Adrenal gland (tissue), 12 donors: ENCODE results near the gene TECPR1. TPM values are rescaled to one million over a fixed set of nuclear protein-coding genes. Genes with fewer than 3 reads are reported as not detected.

Experiments used
- DNase-seq, 7 donors: peaks; one replicate each; pipeline ENCODE4 v3.0.0-alpha.2; 2019 to 2020
- H3K27ac ChIP-seq, 5 donors: fragments of 200-600 bp; sonication (generic) in 4 of 5; 1 replicate in 3 of 5; 2 replicates in 2 of 5; pipeline versions ENCODE4 v1.5.1 to v1.8.0; 2016 to 2020; ENCODE audit warnings: mild to moderate bottlenecking in 1 of 5
- H3K27me3 ChIP-seq: fragments of 200-600 bp; 2 replicates; pipeline ENCODE4 v1.8.0; 2021
- H3K36me3 ChIP-seq, 2 donors: fragments of 200-600 bp; replicated peaks in 1 of 2; 1 replicate in 1 of 2; 2 replicates in 1 of 2; pipeline versions ENCODE4 v1.5.1 to v1.8.0; 2018 to 2022
- H3K4me1 ChIP-seq, 2 donors: fragments of 200-600 bp; replicated peaks in 1 of 2; 1 replicate in 1 of 2; 2 replicates in 1 of 2; pipeline versions ENCODE4 v1.5.1 to v1.8.0; 2018 to 2021
- H3K4me3 ChIP-seq, 4 donors: fragments of 200-600 bp; sonication (generic) in 3 of 4; one replicate each; pipeline ENCODE4 v1.5.1; 2016 to 2018
- H3K9me3 ChIP-seq, 3 donors: fragments of 200-600 bp; sonication (generic) in 1 of 3; replicated peaks in 1 of 3; 1 replicate in 2 of 3; 2 replicates in 1 of 3; pipeline versions ENCODE4 v1.5.1 to v1.8.0; 2016 to 2021
- POLR2A ChIP-seq, 2 donors: fragments of 450-650 bp; IDR thresholded peaks; one replicate each; pipeline ENCODE4 v1.6.1; 2017; ENCODE audit warnings: antibody characterized with exemption in 2 of 2, mild to moderate bottlenecking in 2 of 2, moderate library complexity in 1 of 2
- WGBS, 4 donors: extraction: QIAGEN DNeasy Blood & Tissue Kit in 2 of 4; methylation state at CpG; one replicate each; pipeline versions ENCODE4 v1.1.5 to v1.1.7; 2013 to 2017; 5-methylcytosine and 5-hydroxymethylcytosine counted together
- intact Hi-C, 2 donors: fragments of 100-400 bp; cut with DNase I; formaldehyde crosslinking; loops; one replicate each; pipeline versions ENCODE4 v1.14.1 to v1.15.0; 2022 to 2023
- polyA plus RNA-seq, 3 donors: library from polyadenylated mRNA; stranded (reverse); fragments of 200-250 nt in 2 of 3; fragments of 350-450 nt in 1 of 3; fragmentation: Illumina TruSeq in 1 of 3; extraction: RNeasy Lipid Tissue Mini Kit (QIAGEN cat#74804) in 1 of 3; gene quantifications; one replicate each; pipeline ENCODE4 v1.2.3, GENCODE V29; 2013 to 2014
- total RNA-seq, 9 donors: library from RNA; depleted of rRNA in 4 of 9; stranded (reverse); fragments of >200 nt in 4 of 9; fragments of 120-200 nt in 1 of 9; fragmentation: NEBNext Ultra II Directional in 1 of 9; extraction: Animal tissue kit (Norgen Biotek cat#: 25700) in 1 of 9; gene quantifications; one replicate each; pipeline versions ENCODE4 v1.1.0 to v1.2.4, GENCODE V29; 2013 to 2023
- TF ChIP-seq, protein P1 (sequence below), 6 experiments: fragments of 450-650 bp in 4 of 6; fragments of 200-600 bp in 2 of 6; sonication (generic) in 1 of 6; IDR thresholded peaks; 1 replicate in 5 of 6; 2 replicates in 1 of 6; pipeline versions ENCODE4 v1.5.1 to v1.8.0; 2016 to 2021; ENCODE audit warnings: antibody characterized with exemption in 6 of 6, mild to moderate bottlenecking in 2 of 6, moderate library complexity in 1 of 6
- donor health status: healthy with polysubstance abuse.
- donor health status: Bipolar disorder and iron deficiency.
- donor health status: DM: yes; HTN: yes; CAD: no.
- donor health status: DM: no; HTN: no; CAD: no.
- donor health status: DM: no; HTN: no; CAD: no.
- donor health status: DM: yes; HTN: yes; CAD: no.

TECPR1 gene
- total and polyA plus RNA-seq, 12 donors = 6.2 to 36.4 (median 16.9) TPM

- 37 to 43% (median 39%) methylated on average over 9 of the region's 9 CpGs for WGBS, 4 donors
- TF ChIP-seq, protein P1, sequence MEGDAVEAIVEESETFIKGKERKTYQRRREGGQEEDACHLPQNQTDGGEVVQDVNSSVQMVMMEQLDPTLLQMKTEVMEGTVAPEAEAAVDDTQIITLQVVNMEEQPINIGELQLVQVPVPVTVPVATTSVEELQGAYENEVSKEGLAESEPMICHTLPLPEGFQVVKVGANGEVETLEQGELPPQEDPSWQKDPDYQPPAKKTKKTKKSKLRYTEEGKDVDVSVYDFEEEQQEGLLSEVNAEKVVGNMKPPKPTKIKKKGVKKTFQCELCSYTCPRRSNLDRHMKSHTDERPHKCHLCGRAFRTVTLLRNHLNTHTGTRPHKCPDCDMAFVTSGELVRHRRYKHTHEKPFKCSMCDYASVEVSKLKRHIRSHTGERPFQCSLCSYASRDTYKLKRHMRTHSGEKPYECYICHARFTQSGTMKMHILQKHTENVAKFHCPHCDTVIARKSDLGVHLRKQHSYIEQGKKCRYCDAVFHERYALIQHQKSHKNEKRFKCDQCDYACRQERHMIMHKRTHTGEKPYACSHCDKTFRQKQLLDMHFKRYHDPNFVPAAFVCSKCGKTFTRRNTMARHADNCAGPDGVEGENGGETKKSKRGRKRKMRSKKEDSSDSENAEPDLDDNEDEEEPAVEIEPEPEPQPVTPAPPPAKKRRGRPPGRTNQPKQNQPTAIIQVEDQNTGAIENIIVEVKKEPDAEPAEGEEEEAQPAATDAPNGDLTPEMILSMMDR (IDR thresholded peaks at IDR 0.05) = no peak
- TF ChIP-seq POLR2A (IDR thresholded peaks at IDR 0.05) = no peak
- DNase-seq = no peak
- H3K4me1 ChIP-seq = peaks cover 12 to 25% of the 10 kb centered on the region in 2 donors
- no peaks in the 10 kb centered on the region for H3K36me3 ChIP-seq
- peak overlapping the region in 2 of 5 donors; percentile 58 to 89 for H3K27ac ChIP-seq
- no peaks in the 10 kb centered on the region for H3K27me3 ChIP-seq
- H3K9me3 ChIP-seq = no peaks in the 10 kb centered on the region
- intact Hi-C loops = no loop called here
- peak overlapping the region in 2 of 4 donors; percentile 60 to 82 for H3K4me3 ChIP-seq
Measured at GRCh38 chr7:98251231-98251600, 816 bp downstream of the TECPR1 start.

DNA sequence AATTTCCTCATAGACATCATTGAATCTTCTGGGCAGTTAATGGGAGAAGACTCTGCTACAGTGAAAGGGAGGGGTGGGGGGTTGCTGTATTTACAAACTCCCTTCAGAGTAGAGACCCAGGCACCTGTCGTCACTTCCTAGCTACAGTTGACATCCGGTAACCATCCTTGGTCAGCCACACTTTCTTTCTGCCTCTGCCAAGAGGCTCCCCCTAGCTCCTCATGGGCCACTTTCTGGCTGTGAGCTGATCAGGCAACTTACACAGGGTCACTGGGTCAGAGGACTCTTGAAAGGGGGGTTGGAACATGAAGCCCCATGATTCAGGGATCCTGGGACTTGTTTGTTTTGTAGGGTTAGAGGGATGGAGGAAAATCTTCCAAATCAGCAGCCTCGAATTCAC lies 1.2 kb downstream of the TECPR1 start:
- intact Hi-C loops = no loop called here
- WGBS, 4 donors = 57 to 80% (median 64%) methylated on average over 3 of the region's 3 CpGs
- TF ChIP-seq POLR2A (IDR thresholded peaks at IDR 0.05) = no peak
- TF ChIP-seq, protein P1 (IDR thresholded peaks at IDR 0.05) = no peak
- Histone ChIP-seq H3K4me1 (peaks cover 12 to 29% of the 10 kb centered on the region in 2 donors), H3K27me3 (no peaks in the 10 kb centered on the region), H3K36me3 (no peaks in the 10 kb centered on the region), H3K9me3 (no peaks in the 10 kb centered on the region), H3K4me3 (peak overlapping the region in 1 of 4 donors; percentile 82), H3K27ac (no peak overlapping the region)
- no peak for DNase-seq

DNA sequence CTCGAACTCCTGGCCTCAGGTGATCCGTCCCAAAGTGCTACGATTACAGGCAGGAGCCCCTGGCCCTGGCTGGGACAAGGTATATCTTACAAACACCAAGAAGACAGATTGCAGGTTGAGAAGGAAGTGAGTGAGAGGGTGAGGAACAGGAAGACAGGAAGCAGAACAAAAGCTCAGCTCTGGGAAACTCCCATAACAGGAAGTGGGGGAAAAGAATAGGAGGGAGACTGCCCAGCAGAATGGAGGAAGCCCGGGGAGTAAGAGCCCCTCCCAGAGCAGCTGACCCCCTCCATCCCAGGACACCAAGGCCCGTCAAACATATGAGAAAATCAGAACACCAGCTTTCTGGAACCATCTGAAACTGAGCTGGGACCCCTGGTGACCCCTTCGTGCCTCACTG lies 2.9 kb downstream of the TECPR1 start:
- TF ChIP-seq, protein P1 (IDR thresholded peaks at IDR 0.05) = no peak
- no peak for TF ChIP-seq POLR2A (IDR thresholded peaks at IDR 0.05)
- intact Hi-C loops = no loop called here
- no peaks in the 10 kb centered on the region for H3K27me3 ChIP-seq
- H3K4me3 ChIP-seq = no peak overlapping the region
- peak overlapping the region in 2 of 5 donors; percentile 26 for H3K27ac ChIP-seq
- WGBS, 4 donors = 67 to 80% (median 77%) methylated on average over 6 of the region's 6 CpGs
- H3K9me3 ChIP-seq = no peaks in the 10 kb centered on the region
- peaks cover 0 to 4% of the 10 kb centered on the region in 2 donors for H3K36me3 ChIP-seq
- H3K4me1 ChIP-seq = peaks cover 12 to 29% of the 10 kb centered on the region in 2 donors
- DNase-seq = no peak

DNA sequence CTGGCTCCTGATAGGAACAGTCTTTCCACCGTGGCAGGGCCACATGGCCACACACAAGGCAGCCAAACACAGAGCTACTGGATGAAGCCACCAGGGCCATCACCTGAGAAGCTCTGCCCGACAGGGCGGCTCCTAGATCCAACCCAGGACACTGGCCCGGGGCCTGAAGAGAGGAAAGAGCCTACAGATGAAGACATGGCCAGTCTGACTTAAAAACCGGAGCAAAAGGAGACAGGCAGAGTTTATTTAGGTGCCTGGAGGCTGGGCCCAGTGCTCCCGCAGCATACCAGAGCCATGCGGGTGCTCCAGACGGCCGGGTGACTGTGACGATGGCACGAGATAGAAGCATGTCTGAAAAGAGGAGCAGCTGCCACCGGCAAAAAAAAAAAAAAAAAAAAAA lies 3.9 kb downstream of the TECPR1 start:
- peaks cover 12 to 24% of the 10 kb centered on the region in 2 donors for H3K4me1 ChIP-seq
- intact Hi-C loops = no loop called here

More for the DNA sequence above, 3.9 kb downstream of the TECPR1 start:
- TF ChIP-seq POLR2A (IDR thresholded peaks at IDR 0.05) = no peak
- TF ChIP-seq, protein P1 (IDR thresholded peaks at IDR 0.05) = no peak
- Histone ChIP-seq H3K9me3 (no peaks in the 10 kb centered on the region), H3K4me3 (no peak overlapping the region), H3K27ac (no peak overlapping the region), H3K36me3 (peaks cover 0 to 8% of the 10 kb centered on the region in 2 donors), H3K27me3 (no peaks in the 10 kb centered on the region)
- no peak for DNase-seq
- 91 to 98% (median 96%) methylated on average over 5 to 12 of the region's 12 CpGs for WGBS, 4 donors
